ENCODE results near the gene AP3M1.

GRCh38 chr10:74177140-74177677 lies 26.6 kb upstream of the AP3M1 start:
- TF ChIP-seq CTCF (IDR thresholded peaks at IDR 0.05) (no peak), TP53 (CRISPR knock-in tag; IDR thresholded peaks at IDR 0.05) (no peak), MAZ (IDR thresholded peaks at IDR 0.05; ENCODE audit: borderline replicate concordance, low read depth, low read length) (no peak), ZSCAN20 (CRISPR knock-in tag; IDR thresholded peaks at IDR 0.05) (no peak), POLR2A (IDR thresholded peaks at IDR 0.05; ENCODE audit: low read length) (no peak), CHD2 (IDR thresholded peaks at IDR 0.05; ENCODE audit: low read length, partially characterized antibody) (no peak)
